ENCODE results near the gene TMEM53.

DNA sequence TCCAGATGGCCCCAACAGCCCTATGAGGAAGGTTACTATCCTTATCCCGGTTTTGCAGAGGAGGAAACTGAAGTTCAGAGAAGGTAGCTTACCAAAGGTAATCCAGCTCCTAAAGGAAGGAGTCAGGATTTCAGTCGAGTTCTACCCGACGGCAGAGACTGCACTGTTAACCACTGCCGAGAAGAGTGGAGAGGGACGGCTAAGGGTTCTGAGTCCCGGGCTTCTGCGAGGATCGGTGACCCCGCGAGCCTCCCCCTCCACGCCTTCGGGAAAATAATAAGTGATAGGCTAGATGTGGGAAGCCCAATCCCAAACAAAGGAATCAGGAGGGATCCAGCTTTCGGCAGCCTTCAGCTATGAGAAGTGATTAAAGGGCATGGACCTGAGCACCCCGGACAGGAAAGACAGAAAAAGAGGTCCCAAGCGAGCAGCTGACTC lies 587 bp downstream of the TMEM53 start:
- TF ChIP-seq, protein P1, sequence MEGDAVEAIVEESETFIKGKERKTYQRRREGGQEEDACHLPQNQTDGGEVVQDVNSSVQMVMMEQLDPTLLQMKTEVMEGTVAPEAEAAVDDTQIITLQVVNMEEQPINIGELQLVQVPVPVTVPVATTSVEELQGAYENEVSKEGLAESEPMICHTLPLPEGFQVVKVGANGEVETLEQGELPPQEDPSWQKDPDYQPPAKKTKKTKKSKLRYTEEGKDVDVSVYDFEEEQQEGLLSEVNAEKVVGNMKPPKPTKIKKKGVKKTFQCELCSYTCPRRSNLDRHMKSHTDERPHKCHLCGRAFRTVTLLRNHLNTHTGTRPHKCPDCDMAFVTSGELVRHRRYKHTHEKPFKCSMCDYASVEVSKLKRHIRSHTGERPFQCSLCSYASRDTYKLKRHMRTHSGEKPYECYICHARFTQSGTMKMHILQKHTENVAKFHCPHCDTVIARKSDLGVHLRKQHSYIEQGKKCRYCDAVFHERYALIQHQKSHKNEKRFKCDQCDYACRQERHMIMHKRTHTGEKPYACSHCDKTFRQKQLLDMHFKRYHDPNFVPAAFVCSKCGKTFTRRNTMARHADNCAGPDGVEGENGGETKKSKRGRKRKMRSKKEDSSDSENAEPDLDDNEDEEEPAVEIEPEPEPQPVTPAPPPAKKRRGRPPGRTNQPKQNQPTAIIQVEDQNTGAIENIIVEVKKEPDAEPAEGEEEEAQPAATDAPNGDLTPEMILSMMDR (IDR thresholded peaks at IDR 0.05; ENCODE audit: low read length), result no peak
- TF ChIP-seq EZH2phosphoT487 (IDR thresholded peaks at IDR 0.05; ENCODE audit: low read length), result no peak
- no peak for TF ChIP-seq EZH2 (optimal IDR thresholded peaks at IDR 0.05; ENCODE audit: low read depth, low read length)

Data from MM.1S (cell line).